Natural killer cell (primary cell): ENCODE data around the gene ABCC12. TPM values are rescaled to one million over a fixed set of nuclear protein-coding genes. Genes with fewer than 3 reads are reported as not detected.

Source experiments
- ATAC-seq, 3 donors: fragments of 150-1000 bp in 2 of 3; fragments of 200-7000 bp in 1 of 3; cut with Tn5 transposase; 1 replicate in 1 of 3; 2 replicates in 2 of 3; pipeline ENCODE4 v1.10.0; 2021; ENCODE audit warnings: mild to moderate bottlenecking in 2 of 3, moderate library complexity in 2 of 3
- DNase-seq, 2 donors: peaks; one replicate each; pipeline versions ENCODE4 v3.0.0 to v3.0.0-alpha.2; 2013 to 2021; ENCODE audit warnings: mixed read lengths in 1 of 2
- H3K27ac ChIP-seq: one replicate; pipeline ENCODE4 v1.5.1; 2013; ENCODE audit warnings: mild to moderate bottlenecking, low read length
- H3K27me3 ChIP-seq: one replicate; pipeline ENCODE4 v1.6.1; 2013; ENCODE audit warnings: low read length; ENCODE audit not compliant: control insufficient read depth, insufficient read depth
- H3K36me3 ChIP-seq: one replicate; pipeline ENCODE4 v1.6.1; 2013; ENCODE audit warnings: low read length; ENCODE audit not compliant: control insufficient read depth, insufficient read depth
- H3K4me1 ChIP-seq: one replicate; pipeline ENCODE4 v1.6.1; 2013; ENCODE audit warnings: low read length; ENCODE audit not compliant: control insufficient read depth, insufficient read depth
- H3K4me3 ChIP-seq: one replicate; pipeline ENCODE4 v1.5.1; 2013; ENCODE audit warnings: low read length
- H3K9me3 ChIP-seq: one replicate; pipeline ENCODE4 v1.6.1; 2013; ENCODE audit warnings: low read length; ENCODE audit not compliant: control insufficient read depth, insufficient read depth
- H3K27ac Mint-ChIP-seq, 2 donors: one replicate each; pipeline ENCODE4 v1.8.0; 2022; ENCODE audit warnings: mild to moderate bottlenecking in 2 of 2, mixed read lengths in 2 of 2, moderate library complexity in 1 of 2
- H3K27me3 Mint-ChIP-seq, 2 donors: one replicate each; pipeline ENCODE4 v1.8.0; 2022; ENCODE audit warnings: low read depth in 2 of 2, mixed read lengths in 2 of 2
- H3K36me3 Mint-ChIP-seq: one replicate; pipeline ENCODE4 v1.8.0; 2022; ENCODE audit warnings: mixed read lengths
- H3K4me1 Mint-ChIP-seq, 2 donors: one replicate each; pipeline ENCODE4 v1.8.0; 2022; ENCODE audit warnings: mixed read lengths in 2 of 2
- H3K4me3 Mint-ChIP-seq: one replicate; pipeline ENCODE4 v1.8.0; 2022; ENCODE audit warnings: mild to moderate bottlenecking, moderate library complexity, mixed read lengths
- H3K9me3 Mint-ChIP-seq, 2 donors: one replicate each; pipeline ENCODE4 v1.8.0; 2022; ENCODE audit warnings: mixed read lengths in 2 of 2
- WGBS: methylation state at CpG from one replicate; pipeline ENCODE4 v1.1.7; 2013; ENCODE audit warnings: missing lambda C conversion rate; ENCODE audit not compliant: insufficient coverage; 5-methylcytosine and 5-hydroxymethylcytosine counted together
- intact Hi-C: fragments of 100-400 bp; cut with micrococcal nuclease; formaldehyde crosslinking; loops from one replicate; pipeline ENCODE4 v1.14.2; 2022
- total RNA-seq, 4 donors: library from RNA; stranded (reverse); fragments of 120-200 nt in 1 of 4; gene quantifications; one replicate each; pipeline versions ENCODE4 v1.2.3 to v1.2.4, GENCODE V29; 2013 to 2022
- TF ChIP-seq, protein P1 (sequence below): fragments of 200-600 bp; IDR thresholded peaks from one replicate; pipeline ENCODE4 v1.8.0; 2022; ENCODE audit warnings: antibody characterized with exemption

Gene ABCC12
- total RNA-seq, 3 donors from 2014 or later (not counting 1 experiment from before 2014, with no cell fraction given) = not detected

DNA sequence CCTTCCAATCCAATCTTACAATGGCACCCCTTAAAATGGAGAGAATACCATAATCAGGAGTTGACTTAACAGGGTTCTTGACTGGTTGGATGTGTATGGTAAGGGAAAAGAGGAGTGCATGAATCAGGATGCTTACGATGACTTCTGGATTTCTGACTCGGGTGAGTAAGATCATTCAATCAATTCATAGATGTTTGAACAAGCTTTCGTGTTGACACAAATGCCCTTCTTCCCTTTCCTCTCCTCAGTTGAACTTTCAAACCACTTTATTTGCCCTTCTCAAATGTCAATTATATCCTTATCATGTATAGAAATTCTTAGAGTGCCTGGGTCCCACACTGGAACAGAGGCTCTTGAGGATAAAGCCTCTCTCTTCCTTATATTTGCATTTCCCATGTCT lies 25.9 kb downstream of the ABCC12 start:
- intact Hi-C loops = no loop called here
- Histone ChIP-seq H3K27ac (no peak overlapping the region), H3K4me1 (no peaks in the 10 kb centered on the region), H3K9me3 (no peaks in the 10 kb centered on the region), H3K36me3 (no peaks in the 10 kb centered on the region), H3K27me3 (no peaks in the 10 kb centered on the region), H3K4me3 (no peak overlapping the region)
- WGBS = 97% methylated on average over 3 of the region's 3 CpGs
- H3K36me3 Mint-ChIP-seq = no peaks in the 10 kb centered on the region
- H3K4me1 Mint-ChIP-seq = no peaks in the 10 kb centered on the region
- no peak for ATAC-seq
- H3K27me3 Mint-ChIP-seq = peaks cover 12 to 14% of the 10 kb centered on the region in 2 donors
- no peak for DNase-seq
- no peak overlapping the region for H3K27ac Mint-ChIP-seq
- no peaks in the 10 kb centered on the region for H3K9me3 Mint-ChIP-seq
- TF ChIP-seq, protein P1, sequence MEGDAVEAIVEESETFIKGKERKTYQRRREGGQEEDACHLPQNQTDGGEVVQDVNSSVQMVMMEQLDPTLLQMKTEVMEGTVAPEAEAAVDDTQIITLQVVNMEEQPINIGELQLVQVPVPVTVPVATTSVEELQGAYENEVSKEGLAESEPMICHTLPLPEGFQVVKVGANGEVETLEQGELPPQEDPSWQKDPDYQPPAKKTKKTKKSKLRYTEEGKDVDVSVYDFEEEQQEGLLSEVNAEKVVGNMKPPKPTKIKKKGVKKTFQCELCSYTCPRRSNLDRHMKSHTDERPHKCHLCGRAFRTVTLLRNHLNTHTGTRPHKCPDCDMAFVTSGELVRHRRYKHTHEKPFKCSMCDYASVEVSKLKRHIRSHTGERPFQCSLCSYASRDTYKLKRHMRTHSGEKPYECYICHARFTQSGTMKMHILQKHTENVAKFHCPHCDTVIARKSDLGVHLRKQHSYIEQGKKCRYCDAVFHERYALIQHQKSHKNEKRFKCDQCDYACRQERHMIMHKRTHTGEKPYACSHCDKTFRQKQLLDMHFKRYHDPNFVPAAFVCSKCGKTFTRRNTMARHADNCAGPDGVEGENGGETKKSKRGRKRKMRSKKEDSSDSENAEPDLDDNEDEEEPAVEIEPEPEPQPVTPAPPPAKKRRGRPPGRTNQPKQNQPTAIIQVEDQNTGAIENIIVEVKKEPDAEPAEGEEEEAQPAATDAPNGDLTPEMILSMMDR = no peak
- H3K4me3 Mint-ChIP-seq = no peak overlapping the region

DNA sequence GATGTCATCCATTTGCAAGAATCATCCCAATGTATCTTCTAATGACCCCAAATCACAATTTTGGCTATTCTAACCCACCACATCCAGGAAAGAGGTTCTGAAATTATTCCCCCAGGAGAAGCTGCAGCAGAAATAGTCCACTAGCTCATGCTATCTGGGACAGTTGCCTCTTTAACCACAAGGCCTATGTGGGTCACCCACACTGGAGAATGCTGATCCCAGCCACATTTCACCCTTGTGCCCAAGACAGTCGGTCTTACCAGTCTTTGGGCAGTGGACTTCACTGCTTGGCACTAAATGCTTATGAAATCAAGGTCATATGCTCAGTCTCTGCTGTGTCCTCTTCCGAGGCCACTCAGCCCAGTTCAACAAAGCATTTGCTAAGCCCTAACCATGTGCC lies 27.0 kb downstream of the ABCC12 start:
- Mint-ChIP-seq H3K27ac (no peak overlapping the region), H3K9me3 (no peaks in the 10 kb centered on the region), H3K36me3 (no peaks in the 10 kb centered on the region), H3K4me3 (no peak overlapping the region), H3K4me1 (no peaks in the 10 kb centered on the region), H3K27me3 (peaks cover 12 to 14% of the 10 kb centered on the region in 2 donors)
- H3K27ac ChIP-seq = no peak overlapping the region
- H3K36me3 ChIP-seq = no peaks in the 10 kb centered on the region
- no peak for ATAC-seq
- no peaks in the 10 kb centered on the region for H3K4me1 ChIP-seq
- TF ChIP-seq, protein P1 = no peak
- DNase-seq = no peak
- 69% methylated on average over 2 of the region's 2 CpGs for WGBS
- no peaks in the 10 kb centered on the region for H3K27me3 ChIP-seq
- intact Hi-C loops = no loop called here
- no peak overlapping the region for H3K4me3 ChIP-seq
- H3K9me3 ChIP-seq = no peaks in the 10 kb centered on the region

DNA sequence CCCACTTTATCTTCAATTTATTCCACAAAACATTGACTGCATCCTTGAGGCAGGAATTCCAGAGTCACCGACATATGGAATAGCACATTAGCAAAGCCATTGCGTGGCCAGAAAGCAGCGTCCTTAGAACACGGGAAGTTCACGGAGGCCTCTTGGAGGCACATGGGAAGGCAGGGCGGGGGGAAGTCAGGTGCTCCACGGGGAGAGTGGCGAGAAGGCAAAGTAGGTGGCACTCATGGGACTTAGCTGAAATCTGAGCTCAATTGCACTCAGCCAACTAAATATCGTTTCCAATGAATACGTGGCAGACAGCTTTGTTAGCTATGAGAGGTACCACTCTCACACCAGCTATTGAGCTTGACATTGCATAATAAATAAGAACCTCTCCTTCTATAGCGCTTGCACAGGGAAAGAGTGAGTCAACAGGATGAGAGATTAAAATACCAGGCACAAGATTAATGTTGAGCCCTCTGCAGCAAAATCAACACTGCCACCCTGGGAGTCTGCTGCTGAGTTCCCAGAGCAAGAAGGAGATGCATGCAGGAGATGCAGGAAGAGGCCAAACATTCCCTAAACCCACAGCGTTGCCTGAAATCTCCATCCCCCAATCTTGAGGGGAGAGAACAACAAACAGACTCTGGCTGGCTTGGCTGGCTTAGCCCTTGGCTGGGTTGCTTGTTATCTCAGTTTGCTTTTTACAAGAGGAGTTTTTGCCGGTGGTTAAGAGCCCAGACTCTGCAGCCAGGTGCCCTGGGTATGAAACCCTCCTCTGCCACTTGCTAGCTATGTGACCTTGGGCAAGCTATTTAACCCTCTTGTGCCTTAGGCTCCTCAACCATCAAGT lies 28.8 kb downstream of the ABCC12 start:
- intact Hi-C loops = no loop called here
- WGBS = 73% methylated on average over 12 of the region's 13 CpGs

More for the DNA sequence above, 28.8 kb downstream of the ABCC12 start:
- Histone ChIP-seq H3K9me3 (no peaks in the 10 kb centered on the region), H3K4me1 (no peaks in the 10 kb centered on the region), H3K27ac (no peak overlapping the region), H3K27me3 (no peaks in the 10 kb centered on the region), H3K36me3 (no peaks in the 10 kb centered on the region), H3K4me3 (no peak overlapping the region)
- no peak for DNase-seq
- TF ChIP-seq, protein P1 = no peak
- peaks cover 12 to 14% of the 10 kb centered on the region in 2 donors for H3K27me3 Mint-ChIP-seq
- no peak for ATAC-seq
- no peak overlapping the region for H3K27ac Mint-ChIP-seq
- H3K36me3 Mint-ChIP-seq = no peaks in the 10 kb centered on the region
- no peak overlapping the region for H3K4me3 Mint-ChIP-seq
- no peaks in the 10 kb centered on the region for H3K9me3 Mint-ChIP-seq
- no peaks in the 10 kb centered on the region for H3K4me1 Mint-ChIP-seq
